Hepatocyte (in vitro differentiated cells): ENCODE results near the gene EPM2AIP1. TPM values are rescaled to one million over a fixed set of nuclear protein-coding genes. Genes with fewer than 3 reads are reported as not detected.

Experiments used
- DNase-seq: peaks from one replicate; pipeline ENCODE4 v3.0.0-alpha.2; 2016; ENCODE audit warnings: low spot score
- H2AFZ ChIP-seq: fragments of 200-600 bp; sonication (generic); 2 replicates; pipeline ENCODE4 v1.6.0; 2016; ENCODE audit warnings: antibody characterized with exemption, mild to moderate bottlenecking
- H3K27ac ChIP-seq: fragments of 200-600 bp; sonication (generic); 2 replicates; pipeline ENCODE4 v1.5.1; 2016; ENCODE audit warnings: mild to moderate bottlenecking
- H3K27me3 ChIP-seq: fragments of 200-600 bp; sonication (generic); 2 replicates; pipeline ENCODE4 v1.6.1; 2016
- H3K36me3 ChIP-seq: fragments of 200-600 bp; sonication (generic); replicated peaks from 2 replicates; pipeline ENCODE4 v1.5.1; 2016; ENCODE audit warnings: low read depth; ENCODE audit not compliant: insufficient read depth
- H3K4me1 ChIP-seq: fragments of 200-600 bp; sonication (generic); 2 replicates; pipeline ENCODE4 v1.5.1; 2016; ENCODE audit warnings: mild to moderate bottlenecking, moderate library complexity; ENCODE audit not compliant: insufficient read depth
- H3K4me2 ChIP-seq: fragments of 200-600 bp; sonication (generic); 2 replicates; pipeline ENCODE4 v1.6.0; 2016
- H3K4me3 ChIP-seq: fragments of 200-600 bp; sonication (generic); 2 replicates; pipeline ENCODE4 v1.5.1; 2016; ENCODE audit warnings: mild to moderate bottlenecking
- H3K79me2 ChIP-seq: fragments of 200-600 bp; sonication (generic); 2 replicates; pipeline ENCODE4 v1.6.0; 2017; ENCODE audit warnings: mild to moderate bottlenecking
- H3K9me2 ChIP-seq: fragments of 200-600 bp; sonication (generic); replicated peaks from 2 replicates; pipeline ENCODE4 v1.6.0; 2017; ENCODE audit warnings: mild to moderate bottlenecking; ENCODE audit not compliant: insufficient read depth
- H3K9me3 ChIP-seq: fragments of 200-600 bp; sonication (generic); 2 replicates; pipeline ENCODE4 v1.5.1; 2016; ENCODE audit warnings: low read depth, mild to moderate bottlenecking
- H4K20me1 ChIP-seq: fragments of 200-600 bp; sonication (generic); 2 replicates; pipeline ENCODE4 v1.6.0; 2016; ENCODE audit warnings: mild to moderate bottlenecking; ENCODE audit not compliant: insufficient read depth, poor library complexity, severe bottlenecking
- CTCF ChIP-seq: fragments of 200-600 bp; sonication (generic); IDR thresholded peaks from 2 replicates; pipeline ENCODE4 v1.5.1; 2016; ENCODE audit warnings: antibody characterized with exemption, mild to moderate bottlenecking; ENCODE audit not compliant: poor library complexity
- EZH2 ChIP-seq: fragments of 200-600 bp; sonication (generic); IDR thresholded peaks from 2 replicates; pipeline ENCODE4 v1.6.1; 2016; ENCODE audit warnings: antibody characterized with exemption, mild to moderate bottlenecking, borderline replicate concordance
- EZH2phosphoT487 ChIP-seq: fragments of 200-600 bp; sonication (generic); IDR thresholded peaks from one replicate; pipeline ENCODE4 v1.6.1; 2018; ENCODE audit warnings: antibody characterized with exemption, mild to moderate bottlenecking, low read depth, moderate library complexity; ENCODE audit not compliant: unreplicated experiment, severe bottlenecking
- WGBS: methylation state at CpG from one replicate; pipeline ENCODE4 v1.1.6; 2016; ENCODE audit warnings: low lambda C conversion rate; ENCODE audit errors: missing lambda C conversion rate; 5-methylcytosine and 5-hydroxymethylcytosine counted together
- polyA plus RNA-seq: library from polyadenylated mRNA; unstranded; fragments of >200 nt; fragmentation: Nextera tagmentation; extraction: Ambion mirVana; gene quantifications from 2 replicates; pipeline ENCODE4 v1.2.1, GENCODE V29; 2016
- total RNA-seq: library from RNA; depleted of rRNA; stranded (reverse); fragments of >200 nt; gene quantifications from 2 replicates; pipeline ENCODE4 v1.2.3, GENCODE V29; 2014

The EPM2AIP1 gene
- total and polyA plus RNA-seq, 2 experiments from 2014 or later, result 14.6 to 32.4 TPM

GRCh38 chr3:36989005-36989404 is 3.9 kb downstream of the EPM2AIP1 start:
- H3K36me3 ChIP-seq, result no peaks in the 10 kb centered on the region
- peaks cover 39% of the 10 kb centered on the region for H4K20me1 ChIP-seq
- H3K9me3 ChIP-seq, result no peaks in the 10 kb centered on the region
- no peak for DNase-seq
- peaks cover 44% of the 10 kb centered on the region for H3K79me2 ChIP-seq
- no peak overlapping the region for H3K4me3 ChIP-seq
- no peak overlapping the region for H2AFZ ChIP-seq
- H3K27me3 ChIP-seq, result no peaks in the 10 kb centered on the region
- H3K27ac ChIP-seq, result no peak overlapping the region
- no peaks in the 10 kb centered on the region for H3K9me2 ChIP-seq
- WGBS, result 94% methylated on average over 3 of the region's 3 CpGs
- H3K4me2 ChIP-seq, result peak overlapping the region; percentile 87
- TF ChIP-seq CTCF (no peak), EZH2 (no peak)
- H3K4me1 ChIP-seq, result peaks cover 27% of the 10 kb centered on the region

- Histone ChIP-seq H4K20me1 (peaks cover 39% of the 10 kb centered on the region), H2AFZ (no peak overlapping the region), H3K36me3 (peaks cover 3% of the 10 kb centered on the region), H3K79me2 (peaks cover 44% of the 10 kb centered on the region), H3K9me2 (no peaks in the 10 kb centered on the region), H3K27me3 (no peaks in the 10 kb centered on the region), H3K27ac (no peak overlapping the region), H3K4me3 (no peak overlapping the region), H3K4me2 (peak overlapping the region; percentile 87), H3K9me3 (no peaks in the 10 kb centered on the region), H3K4me1 (peaks cover 27% of the 10 kb centered on the region)
- 83% methylated on average over 2 of the region's 2 CpGs for WGBS
- DNase-seq, result no peak
- TF ChIP-seq EZH2phosphoT487 (no peak), CTCF (no peak), EZH2 (no peak)
Observed at GRCh38 chr3:36988356-36988755, 4.6 kb downstream of the EPM2AIP1 start.

- Histone ChIP-seq H3K36me3 (peaks cover 8% of the 10 kb centered on the region), H3K4me3 (no peak overlapping the region), H3K4me1 (no peaks in the 10 kb centered on the region), H3K79me2 (no peaks in the 10 kb centered on the region), H3K27me3 (no peaks in the 10 kb centered on the region), H3K4me2 (no peak overlapping the region), H3K27ac (no peak overlapping the region), H4K20me1 (no peaks in the 10 kb centered on the region), H3K9me3 (peaks cover 4% of the 10 kb centered on the region), H3K9me2 (no peaks in the 10 kb centered on the region), H2AFZ (no peak overlapping the region)
- 92% methylated on average over 4 of the region's 4 CpGs for WGBS
- no peak for DNase-seq
- TF ChIP-seq EZH2, result no peak
- TF ChIP-seq CTCF, result no peak
- TF ChIP-seq EZH2phosphoT487, result no peak
Observed at GRCh38 chr3:36981006-36981405, 11.9 kb downstream of the EPM2AIP1 start.

- no peak for DNase-seq
Observed at GRCh38 chr3:36973139-36973538, 19.8 kb downstream of the EPM2AIP1 start.

More at GRCh38 chr3:36973139-36973538, 19.8 kb downstream of the EPM2AIP1 start:
- Histone ChIP-seq H3K27ac (no peak overlapping the region), H3K79me2 (no peaks in the 10 kb centered on the region), H4K20me1 (no peaks in the 10 kb centered on the region), H3K4me1 (peaks cover 4% of the 10 kb centered on the region), H3K4me2 (no peak overlapping the region), H3K27me3 (no peaks in the 10 kb centered on the region), H3K4me3 (no peak overlapping the region), H3K36me3 (no peaks in the 10 kb centered on the region), H3K9me3 (no peaks in the 10 kb centered on the region), H2AFZ (no peak overlapping the region), H3K9me2 (no peaks in the 10 kb centered on the region)
- no peak for TF ChIP-seq CTCF
- no peak for TF ChIP-seq EZH2phosphoT487
- TF ChIP-seq EZH2, result no peak
- WGBS, result 84% methylated on average over 1 of the region's 1 CpG
